Peyer's patch (tissue), 4 donors: ENCODE data around the gene KRI1.

Source experiments
- POLR2A ChIP-seq, 2 donors: fragments of 450-650 bp; IDR thresholded peaks; one replicate each; pipeline ENCODE4 v1.5.1; 2017; ENCODE audit warnings: antibody characterized with exemption in 2 of 2, mild to moderate bottlenecking in 2 of 2, moderate library complexity in 2 of 2
- TF ChIP-seq, protein P1 (sequence below), 6 experiments: fragments of 450-650 bp in 4 of 6; fragments of 200-600 bp in 2 of 6; sonication (generic) in 1 of 6; IDR thresholded peaks; one replicate each; pipeline ENCODE4 v1.5.1; 2017 to 2019; ENCODE audit warnings: antibody characterized with exemption in 6 of 6, mild to moderate bottlenecking in 3 of 6, moderate library complexity in 1 of 6

DNA sequence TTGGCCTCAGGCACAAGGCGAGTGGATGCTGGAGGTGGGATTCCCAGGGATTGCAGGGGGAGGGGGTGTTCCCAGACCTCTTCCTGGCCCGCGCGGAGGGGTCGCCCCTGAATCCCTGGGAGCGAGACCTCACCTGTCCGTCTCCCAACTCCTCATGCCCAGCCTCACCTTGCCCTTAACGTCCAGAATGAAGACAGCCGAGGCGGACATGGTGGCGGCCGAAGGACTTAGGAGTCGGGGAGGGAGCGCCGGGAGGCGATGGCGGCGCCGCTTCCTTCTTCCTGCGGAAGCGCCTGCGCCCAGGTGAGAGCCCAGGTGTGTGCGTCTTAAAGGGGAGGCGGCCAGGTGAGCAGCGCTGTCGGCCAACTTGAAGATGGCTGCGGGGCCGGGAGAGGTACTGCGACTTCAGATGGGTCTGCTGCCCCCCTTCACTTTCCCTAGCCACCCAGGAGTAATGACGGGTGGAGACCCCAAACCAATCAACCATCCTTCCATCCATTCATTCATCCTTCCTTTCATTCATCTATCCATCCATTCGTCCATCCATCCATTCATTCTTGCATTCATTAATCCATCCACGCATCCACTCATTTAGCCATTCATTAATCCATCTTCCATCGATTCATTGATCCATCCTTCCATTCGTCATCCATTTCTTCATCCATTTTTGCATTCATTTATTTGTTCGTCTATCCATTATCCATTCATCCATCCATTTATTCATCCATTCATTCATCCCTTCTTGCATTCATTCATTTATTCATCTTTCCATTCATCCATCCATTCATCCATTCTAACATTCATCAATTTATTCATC lies 21.4 kb upstream of the KRI1 start, which contains the start of gene AP1M2:
- TF ChIP-seq, protein P1, sequence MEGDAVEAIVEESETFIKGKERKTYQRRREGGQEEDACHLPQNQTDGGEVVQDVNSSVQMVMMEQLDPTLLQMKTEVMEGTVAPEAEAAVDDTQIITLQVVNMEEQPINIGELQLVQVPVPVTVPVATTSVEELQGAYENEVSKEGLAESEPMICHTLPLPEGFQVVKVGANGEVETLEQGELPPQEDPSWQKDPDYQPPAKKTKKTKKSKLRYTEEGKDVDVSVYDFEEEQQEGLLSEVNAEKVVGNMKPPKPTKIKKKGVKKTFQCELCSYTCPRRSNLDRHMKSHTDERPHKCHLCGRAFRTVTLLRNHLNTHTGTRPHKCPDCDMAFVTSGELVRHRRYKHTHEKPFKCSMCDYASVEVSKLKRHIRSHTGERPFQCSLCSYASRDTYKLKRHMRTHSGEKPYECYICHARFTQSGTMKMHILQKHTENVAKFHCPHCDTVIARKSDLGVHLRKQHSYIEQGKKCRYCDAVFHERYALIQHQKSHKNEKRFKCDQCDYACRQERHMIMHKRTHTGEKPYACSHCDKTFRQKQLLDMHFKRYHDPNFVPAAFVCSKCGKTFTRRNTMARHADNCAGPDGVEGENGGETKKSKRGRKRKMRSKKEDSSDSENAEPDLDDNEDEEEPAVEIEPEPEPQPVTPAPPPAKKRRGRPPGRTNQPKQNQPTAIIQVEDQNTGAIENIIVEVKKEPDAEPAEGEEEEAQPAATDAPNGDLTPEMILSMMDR (IDR thresholded peaks at IDR 0.05), result peak in 1 of 6 experiments; percentile 5
- TF ChIP-seq POLR2A (IDR thresholded peaks at IDR 0.05), result peak; percentile 27 to 30
